Smooth muscle cell (in vitro differentiated cells): ENCODE results near the gene CEP85L. TPM values are rescaled to one million over a fixed set of nuclear protein-coding genes. Genes with fewer than 3 reads are reported as not detected.

Experiments used
- DNase-seq: peaks from one replicate; lab custom pipeline; 2025; ENCODE audit not compliant: unreplicated experiment; lab: John Stamatoyannopoulos, UW
- H2AFZ ChIP-seq: fragments of 200-600 bp; sonication (generic); 2 replicates; pipeline ENCODE4 v1.6.0; 2016; ENCODE audit warnings: antibody characterized with exemption, low read depth, mild to moderate bottlenecking
- H3F3A ChIP-seq: fragments of 200-600 bp; sonication (generic); 2 replicates; pipeline ENCODE4 v1.6.0; 2017; ENCODE audit warnings: antibody characterized with exemption, low read depth
- H3K27ac ChIP-seq: fragments of 200-600 bp; sonication (generic); 2 replicates; pipeline ENCODE4 v1.5.1; 2016; ENCODE audit warnings: low read depth, mild to moderate bottlenecking
- H3K27me3 ChIP-seq: fragments of 200-600 bp; sonication (generic); 2 replicates; pipeline ENCODE4 v1.6.1; 2016; ENCODE audit warnings: low read depth, mild to moderate bottlenecking
- H3K36me3 ChIP-seq: fragments of 200-600 bp; sonication (generic); 2 replicates; pipeline ENCODE4 v1.5.1; 2016; ENCODE audit warnings: low read depth
- H3K4me1 ChIP-seq: fragments of 200-600 bp; sonication (generic); 2 replicates; pipeline ENCODE4 v1.5.1; 2016; ENCODE audit warnings: low read depth
- H3K4me2 ChIP-seq: fragments of 200-600 bp; sonication (generic); 2 replicates; pipeline ENCODE4 v1.6.0; 2016; ENCODE audit warnings: mild to moderate bottlenecking
- H3K4me3 ChIP-seq: fragments of 200-600 bp; sonication (generic); 2 replicates; pipeline ENCODE4 v1.5.1; 2016; ENCODE audit warnings: mild to moderate bottlenecking
- H3K79me2 ChIP-seq: fragments of 200-600 bp; sonication (generic); 2 replicates; pipeline ENCODE4 v1.6.0; 2016; ENCODE audit warnings: low read depth, mild to moderate bottlenecking
- H3K9ac ChIP-seq: fragments of 200-600 bp; sonication (generic); 2 replicates; pipeline ENCODE4 v1.6.0; 2016; ENCODE audit warnings: low read depth
- H3K9me3 ChIP-seq: fragments of 200-600 bp; sonication (generic); replicated peaks from 2 replicates; pipeline ENCODE4 v1.5.1; 2016; ENCODE audit warnings: low read depth
- H4K20me1 ChIP-seq: fragments of 200-600 bp; sonication (generic); 2 replicates; pipeline ENCODE4 v1.6.0; 2016; ENCODE audit warnings: low read depth
- CTCF ChIP-seq: fragments of 200-600 bp; sonication (generic); IDR thresholded peaks from 2 replicates; pipeline ENCODE4 v1.5.1; 2017; ENCODE audit warnings: borderline replicate concordance, mild to moderate bottlenecking, antibody characterized with exemption; ENCODE audit not compliant: insufficient read depth, poor library complexity, severe bottlenecking
- WGBS: methylation state at CpG from one replicate; pipeline ENCODE4 v1.1.7; 2016; ENCODE audit warnings: low lambda C conversion rate; 5-methylcytosine and 5-hydroxymethylcytosine counted together
- polyA plus RNA-seq: library from polyadenylated mRNA; unstranded; fragments of >200 nt; fragmentation: Nextera tagmentation; extraction: Ambion mirVana; gene quantifications from 2 replicates; pipeline ENCODE4 v1.2.1, GENCODE V29; 2016
- total RNA-seq: library from RNA; depleted of rRNA; stranded (reverse); fragments of >200 nt; gene quantifications from 2 replicates; pipeline ENCODE4 v1.2.3, GENCODE V29; 2014

CEP85L gene
- total and polyA plus RNA-seq, 2 experiments from 2014 or later, result 36.5 to 65.6 TPM

DNA sequence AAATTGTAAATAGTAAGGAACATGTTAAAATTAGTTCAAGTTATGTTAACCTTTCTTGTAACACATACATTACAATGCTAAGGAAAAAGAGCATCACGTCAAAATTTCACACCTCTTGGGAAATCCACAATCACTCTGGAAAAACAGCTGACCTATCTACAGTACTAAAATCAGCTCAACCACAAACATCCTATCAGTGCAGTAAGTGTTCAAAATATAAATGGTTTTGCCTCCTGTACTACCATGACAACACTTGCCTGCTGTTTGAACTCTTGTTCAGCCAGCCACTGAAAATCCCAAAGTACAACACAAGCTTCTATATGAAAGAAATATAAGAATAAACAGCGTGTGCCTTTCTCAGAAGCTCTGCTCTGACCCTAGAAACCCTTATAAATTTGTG lies 186.8 kb downstream of the CEP85L start:
- DNase-seq, result no peak
- Histone ChIP-seq H3K4me2 (no peak overlapping the region), H3K9ac (no peak overlapping the region), H3K9me3 (no peaks in the 10 kb centered on the region), H2AFZ (no peak overlapping the region), H3F3A (no peaks in the 10 kb centered on the region), H3K36me3 (peaks cover 33% of the 10 kb centered on the region), H3K79me2 (no peaks in the 10 kb centered on the region), H3K4me3 (no peak overlapping the region), H4K20me1 (peaks cover 7% of the 10 kb centered on the region), H3K27ac (no peak overlapping the region), H3K27me3 (no peaks in the 10 kb centered on the region), H3K4me1 (no peaks in the 10 kb centered on the region)
- no peak for TF ChIP-seq CTCF
- WGBS, result 98% methylated on average over 2 of the region's 2 CpGs

GRCh38 chr6:118460958-118461470 lies 190.4 kb downstream of the CEP85L start:
- no peaks in the 10 kb centered on the region for H3K79me2 ChIP-seq
- H3K9ac ChIP-seq, result no peak overlapping the region
- H3K27ac ChIP-seq, result no peak overlapping the region
- no peak overlapping the region for H3K4me3 ChIP-seq
- no peaks in the 10 kb centered on the region for H3K4me1 ChIP-seq
- H4K20me1 ChIP-seq, result no peaks in the 10 kb centered on the region
- no peak overlapping the region for H3K4me2 ChIP-seq
- H3K27me3 ChIP-seq, result no peaks in the 10 kb centered on the region
- peaks cover 12% of the 10 kb centered on the region for H3K36me3 ChIP-seq
- H2AFZ ChIP-seq, result no peak overlapping the region
- no peaks in the 10 kb centered on the region for H3K9me3 ChIP-seq
- no peak for TF ChIP-seq CTCF
- DNase-seq, result no peak
- H3F3A ChIP-seq, result no peaks in the 10 kb centered on the region
- WGBS, result 97% methylated on average over 2 of the region's 2 CpGs

DNA sequence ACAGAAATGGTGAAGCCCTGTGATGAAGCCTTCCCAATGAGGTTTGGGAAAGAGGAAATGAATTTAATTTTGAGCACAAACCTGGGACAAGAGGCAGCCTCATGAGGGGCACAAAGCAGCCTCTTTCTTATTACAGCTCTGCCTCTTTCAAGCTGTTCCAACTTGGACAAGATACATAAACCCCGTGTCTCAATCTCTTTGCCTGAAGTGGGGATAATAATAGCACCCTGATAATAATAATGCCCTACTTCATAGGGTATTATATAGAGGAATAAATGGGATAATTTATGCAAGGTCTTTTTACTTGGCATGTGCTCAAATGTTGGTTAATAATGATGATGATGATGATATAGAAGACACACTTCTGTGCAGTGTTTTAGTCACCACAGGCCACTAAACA lies 194.4 kb downstream of the CEP85L start:
- Histone ChIP-seq H3K4me1 (no peaks in the 10 kb centered on the region), H3K9me3 (peaks cover 3% of the 10 kb centered on the region), H3K4me3 (no peak overlapping the region), H3K9ac (no peak overlapping the region), H3K36me3 (no peaks in the 10 kb centered on the region), H3K79me2 (no peaks in the 10 kb centered on the region), H3K27ac (no peak overlapping the region), H4K20me1 (no peaks in the 10 kb centered on the region), H3K4me2 (no peak overlapping the region), H3F3A (no peaks in the 10 kb centered on the region), H2AFZ (no peak overlapping the region), H3K27me3 (no peaks in the 10 kb centered on the region)
- DNase-seq, result no peak
- WGBS, result 96% methylated on average over 1 of the region's 1 CpG
- TF ChIP-seq CTCF, result no peak

DNA sequence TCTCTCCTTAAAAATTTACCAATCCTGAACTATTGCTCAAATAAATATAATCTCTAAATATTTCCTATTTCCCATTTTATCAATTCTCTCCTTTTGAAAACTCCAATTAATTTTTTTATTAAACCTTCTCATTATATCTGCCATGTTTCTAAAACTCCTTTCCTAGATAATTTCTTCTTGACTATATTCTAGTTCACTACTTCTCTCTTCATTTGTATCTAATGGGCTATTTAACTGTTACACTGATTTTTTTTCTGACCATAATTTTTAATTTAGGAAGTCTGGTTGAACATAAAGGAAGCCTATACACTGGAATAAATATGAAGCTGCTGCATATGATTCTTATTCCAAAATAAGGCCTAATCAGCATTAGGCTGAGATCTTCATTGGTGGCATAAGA lies 199.6 kb downstream of the CEP85L start:
- no peak overlapping the region for H3K4me3 ChIP-seq
- peaks cover 25% of the 10 kb centered on the region for H3K9me3 ChIP-seq
- no peaks in the 10 kb centered on the region for H3K36me3 ChIP-seq
- no peak overlapping the region for H3K4me2 ChIP-seq
- H3K27me3 ChIP-seq, result no peaks in the 10 kb centered on the region
- no peak overlapping the region for H3K9ac ChIP-seq
- H3K4me1 ChIP-seq, result no peaks in the 10 kb centered on the region
- no peaks in the 10 kb centered on the region for H3F3A ChIP-seq
- H4K20me1 ChIP-seq, result no peaks in the 10 kb centered on the region
- no peaks in the 10 kb centered on the region for H3K79me2 ChIP-seq
- no peak overlapping the region for H2AFZ ChIP-seq
- no peak for TF ChIP-seq CTCF
- H3K27ac ChIP-seq, result no peak overlapping the region
- no peak for DNase-seq
